GM10248 (cell line): ENCODE measurements around the gene GLB1L.

Experiments
- CTCF ChIA-PET: fragments of 300-600 bp; sonication (Branson Sonifier 250); formaldehyde crosslinking; extraction: SDS; loops from one replicate; lab custom pipeline; 2021; ENCODE audit warnings: antibody characterized with exemption; lab: Yijun Ruan, JAX
- POLR2A ChIA-PET: fragments of 350-650 bp; sonication (Branson Sonifier 250); formaldehyde crosslinking; extraction: SDS; loops from one replicate; lab custom pipeline; 2020; ENCODE audit warnings: antibody characterized with exemption; lab: Yijun Ruan, JAX
- DNase-seq: peaks from one replicate; pipeline ENCODE4 v3.0.0; 2012; ENCODE audit errors: extremely low spot score
- TF ChIP-seq, protein P1 (sequence below): IDR thresholded peaks from 2 replicates; pipeline ENCODE4 v1.5.1; 2012; ENCODE audit warnings: mild to moderate bottlenecking, low read depth; ENCODE audit errors: extremely low read depth, missing control alignments, control extremely low read depth

GLB1L gene

GRCh38 chr2:219199470-219200211, 45.6 kb downstream of the GLB1L start:
- CTCF ChIA-PET, result interaction anchor here (0.6 to 2.0 kb wide), 10 partner anchors 10 to 170 kb away, joined by 3 to 6 read pairs (median 4); partner anchors contain the start of genes RESP18 and SLC23A3
- TF ChIP-seq, protein P1, sequence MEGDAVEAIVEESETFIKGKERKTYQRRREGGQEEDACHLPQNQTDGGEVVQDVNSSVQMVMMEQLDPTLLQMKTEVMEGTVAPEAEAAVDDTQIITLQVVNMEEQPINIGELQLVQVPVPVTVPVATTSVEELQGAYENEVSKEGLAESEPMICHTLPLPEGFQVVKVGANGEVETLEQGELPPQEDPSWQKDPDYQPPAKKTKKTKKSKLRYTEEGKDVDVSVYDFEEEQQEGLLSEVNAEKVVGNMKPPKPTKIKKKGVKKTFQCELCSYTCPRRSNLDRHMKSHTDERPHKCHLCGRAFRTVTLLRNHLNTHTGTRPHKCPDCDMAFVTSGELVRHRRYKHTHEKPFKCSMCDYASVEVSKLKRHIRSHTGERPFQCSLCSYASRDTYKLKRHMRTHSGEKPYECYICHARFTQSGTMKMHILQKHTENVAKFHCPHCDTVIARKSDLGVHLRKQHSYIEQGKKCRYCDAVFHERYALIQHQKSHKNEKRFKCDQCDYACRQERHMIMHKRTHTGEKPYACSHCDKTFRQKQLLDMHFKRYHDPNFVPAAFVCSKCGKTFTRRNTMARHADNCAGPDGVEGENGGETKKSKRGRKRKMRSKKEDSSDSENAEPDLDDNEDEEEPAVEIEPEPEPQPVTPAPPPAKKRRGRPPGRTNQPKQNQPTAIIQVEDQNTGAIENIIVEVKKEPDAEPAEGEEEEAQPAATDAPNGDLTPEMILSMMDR, result no peak
- POLR2A ChIA-PET, result interaction anchor here (0.6 kb wide), 1 partner anchor 11 kb away, joined by 3 read pairs; no protein-coding TSS in a partner anchor
- no peak for DNase-seq

- CTCF ChIA-PET, result interaction anchor here (0.6 to 2.0 kb wide), 9 partner anchors 10 to 169 kb away, joined by 3 to 6 read pairs (median 4); partner anchors contain the start of genes RESP18 and SLC23A3
- no peak for DNase-seq
- TF ChIP-seq, protein P1, result no peak
- POLR2A ChIA-PET, result no interaction called here
Observed at GRCh38 chr2:219198974-219199373, 46.3 kb downstream of the GLB1L start.

GRCh38 chr2:219197388-219197787, 47.9 kb downstream of the GLB1L start:
- ChIA-PET POLR2A (interaction anchor here (0.7 to 0.9 kb wide), 2 partner anchors 56 to 301 kb away, joined by 3 to 6 read pairs; partner anchors contain the start of gene TUBA4A), CTCF (interaction anchor here (0.7 to 1.7 kb wide), 3 partner anchors 9 to 102 kb away, joined by 3 to 4 read pairs (median 3); partner anchors contain the start of gene ZFAND2B)
- TF ChIP-seq, protein P1, result no peak
- no peak for DNase-seq

- TF ChIP-seq, protein P1, result no peak
- ChIA-PET CTCF (interaction anchor here (1.8 kb wide), 1 partner anchor 16 kb away, joined by 5 read pairs; no protein-coding TSS in a partner anchor), POLR2A (interaction anchor here (0.6 kb wide), 1 partner anchor 17 kb away, joined by 3 read pairs; no protein-coding TSS in a partner anchor)
- DNase-seq, result peak; percentile 39
Observed at GRCh38 chr2:219186754-219187456, 58.3 kb downstream of the GLB1L start.
